LNCaP clone FGC (cell line): ENCODE measurements around the gene RNU6-9.

ENCODE experiments used
- DNase-seq: peaks from one replicate; pipeline ENCODE4 v3.0.0-alpha.2; 2011; ENCODE audit warnings: low read depth
- H3K4me3 ChIP-seq: 2 replicates; pipeline ENCODE4 v1.5.1; 2011; ENCODE audit warnings: mild to moderate bottlenecking, low read depth, low read length, control low read depth
- CTCF ChIP-seq: IDR thresholded peaks from 2 replicates; pipeline ENCODE4 v1.5.1; 2012; ENCODE audit warnings: mild to moderate bottlenecking; ENCODE audit not compliant: control insufficient read depth, insufficient read depth; ENCODE audit errors: extremely low read depth

The RNU6-9 gene

GRCh38 chr19:902093-902370 is 8.7 kb downstream of the RNU6-9 start:
- no peak for DNase-seq
- no peak for TF ChIP-seq CTCF
- H3K4me3 ChIP-seq = no peak overlapping the region

- DNase-seq = no peak
- no peak for TF ChIP-seq CTCF
- H3K4me3 ChIP-seq = no peak overlapping the region
Observed at GRCh38 chr19:902446-903226, 9.4 kb downstream of the RNU6-9 start.

GRCh38 chr19:903266-903797 is 10.0 kb downstream of the RNU6-9 start:
- no peak for TF ChIP-seq CTCF
- no peak for DNase-seq
- no peak overlapping the region for H3K4me3 ChIP-seq

- no peak for TF ChIP-seq CTCF
- DNase-seq = no peak
- no peak overlapping the region for H3K4me3 ChIP-seq
Observed at GRCh38 chr19:904545-904944, 11.3 kb downstream of the RNU6-9 start.

- TF ChIP-seq CTCF = no peak
- no peak for DNase-seq
- no peak overlapping the region for H3K4me3 ChIP-seq
Observed at GRCh38 chr19:906480-906879, 13.2 kb downstream of the RNU6-9 start.

- H3K4me3 ChIP-seq = no peak overlapping the region
- DNase-seq = no peak
- TF ChIP-seq CTCF = no peak
Observed at GRCh38 chr19:907183-907853, 14.0 kb downstream of the RNU6-9 start.
